Hindlimb muscle (tissue), 1 donor: ENCODE measurements around the gene CWH43. TPM values are rescaled to one million over a fixed set of nuclear protein-coding genes. Genes with fewer than 3 reads are reported as not detected.
"Not testable (repeated sequence)": the region's sequence is repeated elsewhere in the genome, so short reads cannot be mapped to it uniquely, and the experiment has no call there.

ENCODE experiments used
- DNase-seq: peaks from one replicate; pipeline ENCODE4 v3.0.0-alpha.2; 2013
- polyA plus RNA-seq: library from polyadenylated mRNA; unstranded; fragments of 120-200 nt; gene quantifications from one replicate; pipeline ENCODE4 v1.2.1, GENCODE V29; 2013; ENCODE audit not compliant: insufficient read length

CWH43 gene
- polyA plus RNA-seq, 1 donor: 0.12 TPM

DNA sequence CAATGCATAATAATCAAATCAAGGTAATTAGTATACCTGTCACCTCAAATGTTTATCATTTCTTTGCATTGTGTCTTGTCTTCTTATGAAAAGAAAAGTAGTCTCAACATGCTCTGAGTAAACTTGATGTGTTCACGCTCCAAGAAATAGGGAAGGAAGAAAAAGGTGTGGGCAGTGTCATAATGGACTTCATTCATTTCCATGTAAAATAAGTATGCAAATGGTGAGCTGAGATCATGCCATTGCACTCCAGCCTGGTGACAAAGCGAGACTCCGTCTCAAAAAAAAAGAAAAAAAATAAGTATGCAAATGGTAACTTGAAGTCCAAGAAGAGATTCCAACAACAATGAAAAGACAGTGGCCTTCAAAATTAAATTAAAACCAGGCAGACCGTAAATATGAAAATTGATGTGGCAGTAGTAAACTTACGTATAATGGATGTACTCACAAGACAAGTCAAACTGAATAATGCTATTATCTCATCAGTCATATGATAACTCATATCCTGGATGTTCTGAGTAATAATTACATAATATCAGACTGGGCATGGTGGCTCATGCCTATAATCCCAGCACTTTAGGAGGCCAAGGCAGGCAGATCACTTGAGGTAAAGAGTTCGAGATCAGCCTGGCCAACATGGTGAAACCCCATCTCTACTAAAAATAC, 6.0 kb upstream of the CWH43 start:
- no peak for DNase-seq

DNA sequence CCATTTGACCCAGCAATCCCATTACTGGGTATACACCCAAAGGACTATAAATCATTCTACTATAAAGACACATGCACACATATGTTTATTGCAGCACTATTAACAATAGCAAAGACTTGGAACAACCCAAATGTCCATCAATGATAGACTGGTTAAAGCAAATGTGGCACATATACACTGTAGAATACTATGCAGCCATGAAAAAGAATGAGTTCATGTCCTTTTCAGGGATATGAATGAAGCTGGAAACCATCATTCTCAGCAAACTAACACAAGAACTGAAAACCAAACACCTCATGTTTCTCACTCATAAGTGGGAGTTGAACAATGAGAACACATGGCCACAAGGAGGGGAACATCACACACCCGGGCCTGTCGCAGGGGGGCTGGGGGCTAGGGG, 2.1 kb upstream of the CWH43 start:
- not testable (repeated sequence) for DNase-seq

DNA sequence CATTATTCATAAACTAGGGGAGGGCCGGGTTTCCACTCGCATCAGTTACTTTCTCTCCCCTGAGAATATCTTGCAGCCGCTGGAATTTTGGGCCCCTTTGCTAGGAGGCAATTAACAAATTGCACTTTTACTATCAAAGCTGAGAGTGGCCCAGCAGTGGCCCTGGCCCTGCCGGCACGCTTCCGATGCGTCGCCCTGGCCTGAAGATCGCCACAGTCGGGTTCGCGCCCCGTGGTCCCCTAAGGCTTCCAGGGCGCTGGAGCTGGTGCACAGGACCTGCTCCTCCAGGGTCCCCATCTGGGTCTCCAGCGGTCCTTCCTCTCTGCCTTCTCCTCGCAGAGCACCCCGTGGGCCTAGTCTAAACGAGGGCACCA, 486 bp upstream of the CWH43 start:
- no peak for DNase-seq

DNA sequence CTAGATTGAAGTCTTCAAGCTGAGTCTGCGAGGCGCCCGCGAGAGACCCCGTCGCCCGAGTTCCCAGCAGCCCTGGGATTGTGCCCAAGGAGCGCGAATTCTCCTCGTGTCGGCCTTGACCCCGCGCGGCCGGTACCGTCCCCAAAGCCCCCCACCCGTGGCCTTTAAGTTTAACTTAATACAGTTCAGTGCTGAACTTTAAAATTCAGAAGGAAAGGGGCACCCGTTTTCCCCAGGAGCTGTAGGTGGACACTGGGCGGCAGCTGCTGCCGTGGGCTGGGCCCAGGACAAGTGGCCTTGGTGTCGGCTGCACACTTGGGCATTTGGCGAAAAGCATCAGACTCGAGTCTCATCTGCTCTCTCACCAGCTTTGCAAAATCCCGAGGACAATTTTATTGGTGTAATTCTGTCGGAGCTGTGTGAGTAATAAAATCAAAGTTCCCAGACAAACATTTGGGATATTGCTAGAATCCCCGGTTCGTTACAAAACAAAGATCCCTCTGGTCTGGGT, 634 bp downstream of the CWH43 start:
- DNase-seq: no peak

DNA sequence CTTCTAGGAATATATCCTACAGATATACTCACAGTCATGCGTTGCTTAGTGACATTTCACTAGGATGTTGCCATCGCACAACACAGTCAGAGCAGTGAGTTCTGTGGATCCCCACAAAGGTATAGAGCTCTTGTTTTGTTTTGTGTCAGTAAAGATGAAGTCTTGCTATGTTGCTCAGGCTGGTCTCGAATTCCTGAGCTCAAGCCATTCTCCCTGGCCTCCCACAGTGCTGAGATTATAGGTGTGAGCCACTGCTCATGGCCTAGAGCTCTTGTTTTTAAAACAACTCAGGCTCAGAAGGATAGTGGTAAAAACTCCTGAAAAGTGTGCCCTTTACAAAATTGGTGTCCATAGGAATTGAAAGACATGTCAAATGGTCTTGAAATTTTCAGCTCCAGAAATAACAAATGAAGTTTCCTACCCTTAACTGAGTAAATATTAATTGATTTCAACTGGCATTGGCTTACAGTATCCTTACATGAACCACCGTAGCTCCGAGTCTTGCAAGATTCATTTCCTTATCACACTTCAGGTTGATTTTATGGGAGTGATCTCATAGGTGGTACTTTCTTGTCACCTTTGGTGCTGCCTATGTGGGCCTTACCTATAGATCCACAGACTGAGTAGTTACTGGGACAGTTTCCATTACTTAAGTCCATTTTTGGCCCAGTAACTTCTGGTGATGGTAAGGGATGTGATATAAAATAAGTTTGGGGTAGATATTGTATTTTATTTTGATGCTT, 3.6 kb downstream of the CWH43 start:
- no peak for DNase-seq

DNA sequence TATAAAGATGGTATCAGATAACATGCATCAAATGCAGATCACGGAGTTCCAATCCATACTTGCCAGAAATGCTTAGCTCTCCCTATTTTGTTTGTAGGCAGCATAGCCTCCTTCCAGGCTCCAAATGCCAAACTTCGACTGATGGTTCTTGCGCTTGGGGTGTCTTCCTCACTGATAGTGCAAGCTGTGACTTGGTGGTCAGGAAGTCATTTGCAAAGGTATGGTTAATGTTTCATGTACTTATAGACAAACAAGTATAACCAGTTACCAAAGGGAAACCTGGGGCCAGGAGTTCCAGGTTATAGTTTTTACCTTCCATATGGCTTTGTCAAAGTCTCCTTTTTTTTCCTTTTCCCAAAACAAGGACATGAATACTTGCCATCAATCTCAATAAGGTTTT, 5.3 kb downstream of the CWH43 start:
- DNase-seq: no peak

DNA sequence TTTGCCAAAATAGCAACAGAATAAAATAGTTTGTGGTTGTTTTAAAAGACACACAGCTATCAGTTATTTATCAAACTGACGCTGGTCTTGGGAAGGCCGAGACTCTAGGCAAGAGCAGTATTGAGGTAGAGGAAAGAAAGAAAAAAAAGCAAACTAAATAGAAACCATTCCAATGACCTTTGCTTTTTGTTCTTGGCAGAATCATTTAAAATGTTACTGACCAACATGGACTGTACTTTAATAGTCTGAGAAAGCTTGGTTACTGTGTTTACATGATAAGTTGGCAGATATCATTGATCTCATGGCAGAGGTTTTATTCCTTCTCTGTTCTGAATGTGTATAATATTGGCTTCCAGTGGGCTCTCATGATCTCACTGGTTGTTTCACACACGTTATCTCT, 11.9 kb downstream of the CWH43 start:
- DNase-seq: no peak

DNA sequence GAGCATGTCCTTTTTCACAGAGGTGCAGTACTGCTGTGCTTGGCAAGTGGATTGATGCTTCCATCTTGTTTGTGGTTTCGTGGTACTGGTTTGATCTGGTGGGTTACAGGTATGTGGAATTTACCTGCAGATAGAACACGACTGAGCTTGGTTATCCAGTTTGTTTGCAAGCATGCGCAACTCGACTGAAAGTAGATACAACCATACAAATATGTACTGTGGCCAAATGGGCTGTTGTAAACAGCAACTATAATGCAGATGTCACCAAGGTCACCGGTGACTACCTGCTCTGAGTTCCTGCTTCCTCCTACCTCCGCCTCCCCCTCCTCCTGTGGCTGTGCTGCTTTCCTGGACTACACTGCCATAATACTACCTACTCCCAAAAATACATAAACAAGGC, 12.4 kb downstream of the CWH43 start:
- no peak for DNase-seq

DNA sequence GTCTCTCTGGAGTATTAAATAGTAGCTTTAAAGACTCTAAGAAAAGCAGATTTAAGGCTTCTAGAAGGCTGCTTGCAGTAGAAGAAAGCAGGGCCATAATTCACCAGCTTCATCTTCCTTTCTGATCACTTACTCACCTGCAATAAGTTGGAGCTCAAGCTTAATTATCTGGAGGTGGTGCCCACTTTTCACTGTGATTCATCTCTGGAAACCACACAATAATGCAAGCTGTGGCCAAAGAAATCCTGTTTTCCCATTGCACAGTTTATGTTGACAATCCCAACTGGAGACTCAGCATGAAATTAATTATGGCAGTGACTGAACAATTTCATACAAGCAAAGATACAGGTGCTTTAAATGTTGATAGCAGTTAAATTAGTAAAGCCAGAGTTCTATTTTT, 14.7 kb downstream of the CWH43 start:
- no peak for DNase-seq

DNA sequence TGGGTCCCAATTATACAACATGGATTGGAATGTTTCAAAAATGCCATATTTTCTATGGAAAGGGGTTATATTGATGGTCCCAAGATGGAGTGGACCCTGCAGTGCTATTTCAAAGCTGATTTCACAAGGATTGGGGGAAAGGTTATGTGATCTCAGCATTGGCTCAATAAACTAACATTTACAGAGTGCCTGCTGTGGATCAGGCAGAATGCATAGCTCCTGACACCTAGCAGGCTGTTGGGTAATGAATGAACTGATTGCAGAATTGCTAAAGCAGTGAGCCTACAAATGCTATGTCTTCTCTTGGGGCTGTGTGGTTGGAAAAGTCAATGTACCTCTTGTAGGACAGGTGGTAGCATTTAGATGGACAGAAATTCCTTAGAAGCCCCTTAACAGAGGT, 16.9 kb downstream of the CWH43 start:
- no peak for DNase-seq

DNA sequence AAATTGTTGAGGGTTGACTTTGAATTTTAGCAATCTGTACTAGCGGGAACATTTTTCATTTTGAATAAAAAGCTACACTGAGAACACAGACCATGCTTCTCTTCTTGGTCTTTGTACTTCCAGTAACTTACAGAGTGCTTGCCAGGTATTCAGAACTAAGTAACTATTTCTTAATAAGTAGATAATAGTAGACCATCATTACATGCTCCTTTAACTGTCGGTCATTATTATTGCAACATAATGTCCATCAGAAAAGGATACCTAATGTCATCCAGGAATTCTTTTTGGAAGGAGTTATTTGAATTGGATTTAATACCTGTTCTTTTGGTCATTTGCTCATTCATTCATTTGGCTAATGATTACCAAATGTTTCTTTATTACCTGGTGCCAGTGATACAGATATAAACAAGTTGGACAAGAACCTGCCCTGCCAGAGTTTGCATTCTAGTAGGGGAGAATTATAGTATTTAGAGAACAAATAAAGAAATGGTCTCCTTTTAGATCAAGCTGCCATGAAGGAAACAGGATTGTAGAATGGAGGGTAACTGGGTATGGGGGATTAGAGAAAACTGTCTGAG, 32.7 kb downstream of the CWH43 start:
- no peak for DNase-seq

DNA sequence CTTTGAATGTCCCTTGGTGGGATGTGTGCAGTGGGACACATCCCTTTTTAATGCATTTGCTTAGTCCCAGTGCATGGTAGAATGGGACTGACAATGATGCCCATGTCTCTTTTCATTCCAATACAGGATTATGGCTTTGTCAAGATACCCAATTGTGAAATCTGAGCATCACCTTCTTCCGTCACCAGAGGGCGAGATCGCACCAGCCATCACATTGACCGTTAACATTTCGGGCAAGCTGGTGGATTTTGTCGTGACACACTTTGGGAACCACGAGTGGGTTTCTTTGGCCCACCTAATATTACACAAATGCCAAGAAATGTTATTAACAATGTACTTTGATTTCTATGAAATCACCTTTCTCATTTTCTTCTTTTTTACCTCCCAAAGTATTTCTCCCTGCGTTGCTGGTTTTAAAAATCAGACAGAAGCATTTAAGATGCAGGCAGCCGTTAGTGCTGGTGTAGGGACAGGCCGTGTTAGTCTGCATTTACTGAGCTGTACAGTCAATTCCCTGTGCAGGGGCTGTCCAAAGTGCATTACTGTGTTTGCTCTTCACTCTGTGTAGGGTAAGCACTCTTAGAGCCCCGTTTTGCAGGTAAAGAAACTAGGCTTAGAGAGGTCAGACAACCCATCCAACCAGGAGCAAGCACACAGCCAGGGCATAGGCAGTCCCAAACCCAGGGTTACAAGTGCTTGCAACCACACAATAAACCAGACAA, 46.5 kb downstream of the CWH43 start:
- no peak for DNase-seq

DNA sequence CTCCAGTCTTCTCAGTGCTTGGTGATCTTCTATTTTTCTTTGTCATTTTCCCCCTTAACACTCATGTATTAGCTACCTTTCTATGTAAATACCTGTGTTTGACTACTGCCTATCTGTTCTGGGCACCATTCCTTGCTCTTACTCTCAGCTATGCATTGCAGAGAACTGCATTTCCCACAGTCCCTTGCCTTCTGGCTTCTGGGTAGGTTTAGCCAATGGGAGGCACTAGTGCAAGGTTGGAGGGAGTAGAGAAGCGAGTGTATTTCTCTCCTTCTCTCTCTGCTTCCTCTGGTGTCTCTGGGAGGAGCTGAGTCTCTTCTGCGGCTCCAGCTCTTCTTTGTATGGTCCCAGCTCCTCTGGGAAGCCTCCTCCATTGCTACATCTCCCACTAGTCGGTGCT, 50.5 kb downstream of the CWH43 start:
- no peak for DNase-seq

DNA sequence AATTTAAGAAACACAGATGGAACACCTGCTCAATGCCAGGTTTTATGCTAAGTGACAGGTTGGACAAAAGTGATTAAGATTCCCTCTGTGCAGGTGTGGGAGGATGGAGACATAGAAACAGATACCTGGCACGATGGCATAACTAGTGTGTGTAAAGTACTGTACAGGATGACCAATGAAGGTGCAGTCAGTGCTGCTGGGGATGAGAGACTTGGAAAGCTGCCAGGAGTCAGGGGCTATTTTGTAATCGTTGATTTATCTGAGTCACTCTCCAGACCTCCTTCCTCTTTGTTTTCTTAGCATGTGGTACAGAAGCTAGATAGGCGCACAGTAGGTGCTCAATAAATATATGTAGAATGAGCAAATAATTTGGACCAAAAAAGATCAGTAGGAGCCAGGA, 58.2 kb downstream of the CWH43 start:
- DNase-seq: no peak

DNA sequence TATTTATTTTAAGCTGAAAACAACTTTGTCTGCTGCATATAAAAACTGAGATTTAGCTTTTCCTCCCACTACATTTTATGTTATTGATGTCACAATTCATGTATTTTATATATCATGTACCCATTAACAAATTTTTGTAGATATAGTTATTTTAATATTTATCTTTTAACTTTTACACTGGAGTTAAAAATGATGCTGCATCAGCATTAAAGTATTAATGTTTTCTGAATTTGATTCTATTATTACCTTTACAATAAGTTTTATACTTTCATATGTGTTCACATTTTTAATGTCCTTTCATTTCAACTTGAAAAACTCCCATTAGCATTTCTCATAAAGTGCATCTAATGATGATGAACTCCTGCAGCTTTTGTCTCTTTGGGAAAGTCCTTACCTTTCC, 72.2 kb downstream of the CWH43 start:
- DNase-seq: no peak

DNA sequence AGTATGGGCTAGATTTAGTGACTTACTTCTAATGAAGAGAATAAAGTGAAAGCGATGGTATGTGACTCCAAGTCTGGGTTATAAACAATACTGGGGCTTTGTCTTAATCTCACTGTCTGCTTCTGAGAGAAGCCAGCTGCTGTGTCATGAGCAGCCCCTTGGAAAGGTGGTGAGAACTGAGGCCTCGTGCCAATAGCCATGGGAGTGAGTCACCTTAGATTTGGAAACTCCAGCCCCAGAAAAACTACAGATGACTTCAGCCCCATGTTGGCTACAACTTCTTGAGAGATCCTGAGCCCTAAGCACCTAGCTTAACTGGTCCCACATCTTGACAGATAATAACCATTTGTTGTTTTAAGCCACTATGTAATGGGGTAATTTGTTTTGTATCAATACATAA, 77.6 kb downstream of the CWH43 start:
- DNase-seq: no peak

DNA sequence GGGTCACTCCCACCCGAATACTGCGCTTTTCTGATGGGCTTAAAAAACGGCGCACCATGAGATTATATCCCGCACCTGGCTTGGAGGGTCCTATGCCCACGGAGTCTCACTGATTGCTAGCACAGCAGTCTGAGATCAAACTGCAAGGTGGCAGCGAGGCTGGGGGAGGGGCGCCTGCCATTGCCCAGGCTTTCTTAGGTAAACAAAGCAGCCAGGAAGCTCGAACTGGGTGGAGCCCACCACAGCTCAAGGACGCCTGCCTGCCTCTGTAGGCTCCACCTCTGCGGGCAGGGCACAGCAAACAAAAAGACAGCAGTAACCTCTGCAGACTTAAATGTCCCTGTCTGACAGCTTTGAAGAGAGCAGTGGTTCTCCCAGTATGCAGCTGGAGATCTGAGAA, 86.1 kb downstream of the CWH43 start:
- not testable (repeated sequence) for DNase-seq

DNA sequence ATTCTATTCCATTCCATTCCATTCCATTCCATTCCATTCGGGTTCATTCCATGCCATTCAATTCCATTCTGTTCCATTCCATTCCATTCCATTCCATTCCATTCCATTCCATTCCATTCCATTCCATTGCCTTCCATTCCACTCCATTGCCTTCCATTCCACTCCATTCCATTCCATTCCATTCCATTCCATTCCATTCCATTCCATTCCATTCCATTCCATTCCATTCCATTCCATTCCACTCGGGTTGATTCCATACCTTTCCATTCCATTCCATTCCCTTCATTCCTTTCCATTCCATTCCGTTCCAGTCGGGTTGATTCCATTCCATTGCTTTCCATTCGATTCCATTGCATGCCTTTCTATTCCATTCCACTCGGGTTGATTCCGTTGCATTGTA, 105.8 kb downstream of the CWH43 start:
- not testable (repeated sequence) for DNase-seq

DNA sequence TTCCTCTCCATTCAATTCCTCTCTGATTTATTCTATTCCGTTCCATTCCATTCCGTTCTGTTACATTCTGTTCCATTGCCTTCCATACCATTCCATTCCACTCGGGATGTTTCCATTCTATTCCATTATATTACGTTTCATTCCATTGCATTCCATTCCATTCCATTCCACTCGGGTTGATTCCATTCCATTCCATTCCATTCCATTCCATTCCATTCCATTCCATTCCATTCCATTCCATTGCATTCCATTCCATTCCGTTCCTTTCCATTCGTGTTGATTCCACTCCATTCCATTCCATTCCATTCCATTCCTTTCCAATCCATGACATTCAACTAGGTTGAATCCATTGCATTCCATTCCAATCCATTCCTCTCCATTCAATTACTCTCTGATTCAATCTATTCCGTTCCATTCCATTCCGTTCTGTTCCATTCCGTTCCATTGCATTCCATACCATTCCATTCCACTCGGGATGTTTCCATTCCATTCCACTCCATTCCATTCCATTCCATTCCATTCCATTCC, 106.6 kb downstream of the CWH43 start:
- not testable (repeated sequence) for DNase-seq

DNA sequence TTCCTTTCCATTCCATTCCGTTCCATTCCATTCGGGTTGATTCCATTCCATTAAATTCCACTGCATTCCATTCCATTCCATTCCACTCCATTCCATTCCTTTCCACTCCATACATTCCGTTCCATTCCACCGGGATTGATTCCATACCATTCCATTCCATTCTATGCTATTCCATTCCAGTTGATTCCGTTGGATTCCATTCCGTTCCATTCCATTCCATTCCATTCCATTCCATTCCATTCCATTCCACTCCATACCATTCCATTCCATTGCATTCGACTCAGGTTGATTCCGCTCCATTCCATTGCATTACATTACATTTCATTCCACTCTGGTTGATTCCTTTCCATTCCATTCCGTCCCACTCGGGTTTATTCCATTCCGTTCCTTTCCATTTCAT, 110.1 kb downstream of the CWH43 start:
- not testable (repeated sequence) for DNase-seq

DNA sequence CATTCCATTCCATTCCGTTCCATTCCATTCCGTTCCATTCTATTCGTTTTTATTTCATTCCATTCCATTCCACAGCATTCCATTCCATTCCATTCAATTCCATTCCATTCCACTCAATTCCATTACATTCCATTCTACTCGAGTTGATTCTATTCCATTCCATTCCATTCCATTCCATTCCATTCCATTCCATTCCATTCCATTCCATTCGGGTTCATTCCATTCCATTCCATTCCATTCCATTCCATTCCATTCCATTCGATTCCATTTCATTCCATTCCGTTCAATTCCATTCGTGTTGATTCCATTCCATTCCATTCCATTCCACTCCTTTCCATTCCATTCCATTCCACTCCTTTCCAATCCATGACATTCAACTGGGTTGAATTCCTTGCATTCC, 110.6 kb downstream of the CWH43 start:
- not testable (repeated sequence) for DNase-seq

DNA sequence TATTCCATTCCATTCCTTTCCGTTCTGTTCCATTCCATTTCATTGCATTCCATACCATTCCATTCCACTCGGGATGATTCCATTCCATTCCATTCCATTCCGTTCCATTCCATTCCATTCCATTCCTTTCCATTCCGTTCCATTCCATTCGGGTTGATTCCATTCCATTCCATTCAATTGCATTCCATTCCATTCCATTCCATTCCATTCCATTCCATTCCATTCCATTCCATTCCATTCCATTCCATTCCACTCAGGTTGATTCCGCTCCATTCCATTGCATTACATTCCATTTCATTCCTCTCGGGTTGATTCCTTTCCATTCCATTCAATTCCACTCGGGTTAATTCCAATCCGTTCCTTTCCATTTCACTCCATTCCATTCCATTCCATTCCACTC, 111.0 kb downstream of the CWH43 start:
- DNase-seq: not testable (repeated sequence)

DNA sequence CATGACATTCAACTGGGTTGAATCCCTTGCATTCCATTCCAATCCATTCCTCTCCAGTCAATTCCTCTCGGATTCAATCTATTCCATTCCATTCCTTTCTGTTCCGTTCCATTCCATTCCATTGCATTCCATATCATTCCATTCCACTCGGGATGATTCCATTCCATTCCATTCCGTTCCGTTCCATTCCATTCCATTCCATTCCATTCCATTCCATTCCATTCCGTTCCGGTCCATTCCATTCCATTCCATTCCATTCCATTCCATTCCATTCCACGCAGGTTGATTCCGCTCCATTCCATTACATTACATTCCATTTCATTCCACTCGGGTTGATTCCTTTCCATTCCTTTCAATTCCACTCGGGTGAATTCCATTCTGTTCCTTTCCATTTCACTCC, 111.4 kb downstream of the CWH43 start:
- not testable (repeated sequence) for DNase-seq
